ENCODE measurements around the gene ADH1B.

The ADH1B gene

DNA sequence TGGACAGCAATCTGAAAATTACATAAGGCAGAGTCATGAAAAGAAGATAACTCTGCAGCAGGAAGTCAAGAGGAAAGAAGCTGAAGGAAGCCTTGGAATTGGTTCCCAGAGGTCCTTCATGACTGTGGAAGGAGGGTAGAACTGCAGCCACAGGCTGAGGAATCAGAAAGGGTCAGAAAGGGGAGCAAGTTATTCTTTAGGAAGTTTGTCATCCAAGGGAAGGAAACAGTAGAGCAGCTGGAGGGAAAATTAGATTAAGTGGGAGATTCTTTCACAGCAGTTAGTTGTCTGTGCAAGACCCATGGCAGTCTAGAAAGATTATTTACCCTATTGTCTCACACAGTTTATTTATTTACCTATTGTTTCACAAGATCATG lies 40.7 kb upstream of the ADH1B start:
- H3F3A ChIP-seq (ENCODE audit: low read depth): no peaks in the 10 kb centered on the region
- H3K4me3 ChIP-seq (ENCODE audit: low read length, poor library complexity, severe bottlenecking): no peak overlapping the region

DNA sequence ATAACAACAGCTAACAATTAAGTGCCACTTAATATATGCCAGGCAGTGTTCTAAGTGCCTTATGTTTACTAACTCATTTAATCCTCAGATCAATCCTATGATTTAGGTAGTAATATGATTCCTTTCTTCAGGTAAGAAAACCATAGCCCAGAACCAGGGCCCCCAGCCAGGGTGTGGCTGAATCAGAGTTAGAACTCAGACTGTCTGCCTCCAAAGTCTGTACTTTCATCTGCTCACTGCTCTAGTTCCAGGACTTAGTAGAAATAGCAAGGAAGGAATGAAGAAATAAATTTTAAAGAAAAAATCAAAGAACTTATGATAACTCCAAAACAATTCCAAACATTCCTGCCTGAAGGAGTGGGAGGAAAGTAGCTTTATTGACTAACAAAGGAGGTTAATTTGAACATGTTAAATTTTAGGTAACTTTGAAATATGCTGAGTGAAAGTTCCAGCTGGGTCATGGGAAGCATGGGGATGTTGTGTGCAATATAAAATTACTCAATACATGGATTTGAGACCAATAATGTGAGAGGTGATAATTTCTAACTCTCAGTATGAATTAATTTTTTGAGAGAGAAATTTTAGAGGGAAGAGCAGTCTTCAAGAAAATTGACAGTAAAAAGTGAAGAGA lies 40.2 kb upstream of the ADH1B start:
- H3K79me2 ChIP-seq (ENCODE audit: insufficient read depth, low read length): no peaks in the 10 kb centered on the region
- H4K20me1 ChIP-seq (ENCODE audit: insufficient read depth, low read length, poor library complexity, severe bottlenecking): no peaks in the 10 kb centered on the region
- no peaks in the 10 kb centered on the region for H3K4me1 ChIP-seq (ENCODE audit: insufficient read depth, low read length, poor library complexity, severe bottlenecking)
- H3K9ac ChIP-seq (ENCODE audit: low read depth, low read length, poor library complexity, severe bottlenecking): no peak overlapping the region
- H3K27me3 ChIP-seq (ENCODE audit: insufficient read depth, low read length, poor library complexity, severe bottlenecking): no peaks in the 10 kb centered on the region
- H3K4me2 ChIP-seq (ENCODE audit: low read depth, low read length, poor library complexity, severe bottlenecking): no peak overlapping the region
- H3K9me2 ChIP-seq (replicated peaks; ENCODE audit: low read depth, low read length): no peaks in the 10 kb centered on the region
- H2AFZ ChIP-seq (ENCODE audit: low read length): no peak overlapping the region
- no peak for TF ChIP-seq EZH2phosphoT487 (IDR thresholded peaks at IDR 0.05; ENCODE audit: borderline replicate concordance)
- TF ChIP-seq, protein P1, sequence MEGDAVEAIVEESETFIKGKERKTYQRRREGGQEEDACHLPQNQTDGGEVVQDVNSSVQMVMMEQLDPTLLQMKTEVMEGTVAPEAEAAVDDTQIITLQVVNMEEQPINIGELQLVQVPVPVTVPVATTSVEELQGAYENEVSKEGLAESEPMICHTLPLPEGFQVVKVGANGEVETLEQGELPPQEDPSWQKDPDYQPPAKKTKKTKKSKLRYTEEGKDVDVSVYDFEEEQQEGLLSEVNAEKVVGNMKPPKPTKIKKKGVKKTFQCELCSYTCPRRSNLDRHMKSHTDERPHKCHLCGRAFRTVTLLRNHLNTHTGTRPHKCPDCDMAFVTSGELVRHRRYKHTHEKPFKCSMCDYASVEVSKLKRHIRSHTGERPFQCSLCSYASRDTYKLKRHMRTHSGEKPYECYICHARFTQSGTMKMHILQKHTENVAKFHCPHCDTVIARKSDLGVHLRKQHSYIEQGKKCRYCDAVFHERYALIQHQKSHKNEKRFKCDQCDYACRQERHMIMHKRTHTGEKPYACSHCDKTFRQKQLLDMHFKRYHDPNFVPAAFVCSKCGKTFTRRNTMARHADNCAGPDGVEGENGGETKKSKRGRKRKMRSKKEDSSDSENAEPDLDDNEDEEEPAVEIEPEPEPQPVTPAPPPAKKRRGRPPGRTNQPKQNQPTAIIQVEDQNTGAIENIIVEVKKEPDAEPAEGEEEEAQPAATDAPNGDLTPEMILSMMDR (conservative IDR thresholded peaks at IDR 0.05; ENCODE audit: low read length): no peak
- no peaks in the 10 kb centered on the region for H3K36me3 ChIP-seq (ENCODE audit: insufficient read depth, low read length)
- H3K4me3 ChIP-seq (ENCODE audit: low read length, poor library complexity, severe bottlenecking): no peak overlapping the region
- no peaks in the 10 kb centered on the region for H3K9me3 ChIP-seq (ENCODE audit: insufficient read depth, low read depth, low read length)
- no peaks in the 10 kb centered on the region for H3F3A ChIP-seq (ENCODE audit: low read depth)

More for the DNA sequence above, 40.7 kb upstream of the ADH1B start:
- Histone ChIP-seq H4K20me1 (ENCODE audit: insufficient read depth, low read length, poor library complexity, severe bottlenecking) (no peaks in the 10 kb centered on the region), H3K9me3 (ENCODE audit: insufficient read depth, low read depth, low read length) (no peaks in the 10 kb centered on the region), H3K9ac (ENCODE audit: low read depth, low read length, poor library complexity, severe bottlenecking) (no peak overlapping the region), H3K4me1 (ENCODE audit: insufficient read depth, low read length, poor library complexity, severe bottlenecking) (no peaks in the 10 kb centered on the region), H3K79me2 (ENCODE audit: insufficient read depth, low read length) (no peaks in the 10 kb centered on the region), H3K4me2 (ENCODE audit: low read depth, low read length, poor library complexity, severe bottlenecking) (no peak overlapping the region), H3K9me2 (replicated peaks; ENCODE audit: low read depth, low read length) (no peaks in the 10 kb centered on the region), H3K27me3 (ENCODE audit: insufficient read depth, low read length, poor library complexity, severe bottlenecking) (no peaks in the 10 kb centered on the region), H3K36me3 (ENCODE audit: insufficient read depth, low read length) (no peaks in the 10 kb centered on the region), H2AFZ (ENCODE audit: low read length) (no peak overlapping the region)
- TF ChIP-seq EZH2phosphoT487 (IDR thresholded peaks at IDR 0.05; ENCODE audit: borderline replicate concordance): no peak
- TF ChIP-seq, protein P1 (conservative IDR thresholded peaks at IDR 0.05; ENCODE audit: low read length): no peak

DNA sequence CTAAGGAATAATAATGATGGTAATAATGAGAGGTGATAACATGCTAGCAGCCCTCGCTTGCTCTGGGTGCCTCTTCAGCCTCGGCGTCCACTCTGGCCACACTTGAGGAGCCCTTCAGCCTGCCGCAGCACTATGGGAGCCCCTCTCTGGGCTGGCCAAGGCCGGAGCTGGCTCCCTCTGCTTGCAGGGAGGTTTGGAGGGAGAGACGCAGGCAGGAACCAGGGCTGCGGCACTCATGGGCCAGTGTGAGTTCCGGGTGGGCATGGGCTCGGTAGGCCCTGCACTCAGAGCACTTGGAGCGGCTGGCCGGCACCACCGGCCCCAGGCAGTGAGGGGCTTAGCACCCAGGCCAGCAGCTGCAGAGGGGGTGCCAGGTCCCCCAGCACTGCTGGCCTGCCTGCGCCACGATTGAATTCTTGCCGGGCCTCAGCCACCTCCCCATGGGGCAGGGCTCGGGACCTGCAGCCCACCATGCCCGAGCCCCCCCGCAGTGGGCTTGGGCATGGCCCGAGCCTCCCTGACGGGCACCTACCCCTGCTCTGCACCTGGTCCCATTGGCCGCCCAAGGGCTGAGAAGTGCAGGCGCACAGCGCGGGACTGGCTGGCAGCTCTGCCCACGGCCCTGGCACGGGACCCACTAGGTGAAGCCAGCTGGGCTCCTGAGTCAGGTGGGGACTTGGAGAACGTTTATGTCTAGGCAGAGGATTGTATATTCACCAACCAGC lies 38.4 kb upstream of the ADH1B start:
- Histone ChIP-seq H3K4me1 (ENCODE audit: insufficient read depth, low read length, poor library complexity, severe bottlenecking) (no peaks in the 10 kb centered on the region), H3K36me3 (ENCODE audit: insufficient read depth, low read length) (no peaks in the 10 kb centered on the region), H3F3A (ENCODE audit: low read depth) (no peaks in the 10 kb centered on the region), H3K27me3 (ENCODE audit: insufficient read depth, low read length, poor library complexity, severe bottlenecking) (no peaks in the 10 kb centered on the region), H3K9me2 (replicated peaks; ENCODE audit: low read depth, low read length) (no peaks in the 10 kb centered on the region), H3K4me3 (ENCODE audit: low read length, poor library complexity, severe bottlenecking) (no peak overlapping the region), H2AFZ (ENCODE audit: low read length) (no peak overlapping the region), H3K4me2 (ENCODE audit: low read depth, low read length, poor library complexity, severe bottlenecking) (no peak overlapping the region), H3K9ac (ENCODE audit: low read depth, low read length, poor library complexity, severe bottlenecking) (no peak overlapping the region), H3K79me2 (ENCODE audit: insufficient read depth, low read length) (no peaks in the 10 kb centered on the region), H3K9me3 (ENCODE audit: insufficient read depth, low read depth, low read length) (no peaks in the 10 kb centered on the region), H4K20me1 (ENCODE audit: insufficient read depth, low read length, poor library complexity, severe bottlenecking) (no peaks in the 10 kb centered on the region)
- no peak for TF ChIP-seq EZH2phosphoT487 (IDR thresholded peaks at IDR 0.05; ENCODE audit: borderline replicate concordance)
- TF ChIP-seq, protein P1 (conservative IDR thresholded peaks at IDR 0.05; ENCODE audit: low read length): no peak

Measured in Loucy (cell line).